ENCODE results near the gene HHAT. TPM values are rescaled to one million over a fixed set of nuclear protein-coding genes. Genes with fewer than 3 reads are reported as not detected.

HHAT gene
- total RNA-seq, 4 donors from 2014 or later: 2.4 to 6.0 (median 4.4) TPM

GRCh38 chr1:210568631-210569030, 239.9 kb downstream of the HHAT start:
- TF ChIP-seq CTCF (IDR thresholded peaks at IDR 0.05; ENCODE audit: low read depth): no peak

- no peak for TF ChIP-seq CTCF (IDR thresholded peaks at IDR 0.05; ENCODE audit: low read depth)
Measured at GRCh38 chr1:210570116-210570515, 241.4 kb downstream of the HHAT start.

GRCh38 chr1:210571356-210572284, 242.9 kb downstream of the HHAT start:
- TF ChIP-seq CTCF (IDR thresholded peaks at IDR 0.05; ENCODE audit: low read depth): no peak

GRCh38 chr1:210573141-210573540, 244.4 kb downstream of the HHAT start:
- no peak for TF ChIP-seq CTCF (IDR thresholded peaks at IDR 0.05; ENCODE audit: low read depth)

- no peak for TF ChIP-seq CTCF (IDR thresholded peaks at IDR 0.05; ENCODE audit: low read depth)
Measured at GRCh38 chr1:210582205-210582970, 253.7 kb downstream of the HHAT start.

- TF ChIP-seq CTCF (IDR thresholded peaks at IDR 0.05; ENCODE audit: low read depth): no peak
Measured at GRCh38 chr1:210584439-210585113, 255.9 kb downstream of the HHAT start.

Data from subcutaneous adipose tissue (tissue), 4 donors.